GM10266 (cell line): ENCODE results near the gene ZNF217.
A peak's percentile ranks its signal among the peaks of the same experiment; 100 is the strongest.

Experiments used
- DNase-seq: peaks from one replicate; pipeline ENCODE4 v3.0.0; 2012; ENCODE audit errors: extremely low spot score
- CTCF ChIP-seq: IDR thresholded peaks from 2 replicates; pipeline ENCODE4 v1.5.1; 2012; ENCODE audit warnings: mild to moderate bottlenecking, low read depth; ENCODE audit not compliant: control insufficient read depth, insufficient read depth; ENCODE audit errors: missing control alignments

ZNF217 gene

GRCh38 chr20:53602661-53603060 is 9.0 kb upstream of the ZNF217 start:
- TF ChIP-seq CTCF = no peak
- no peak for DNase-seq

DNA sequence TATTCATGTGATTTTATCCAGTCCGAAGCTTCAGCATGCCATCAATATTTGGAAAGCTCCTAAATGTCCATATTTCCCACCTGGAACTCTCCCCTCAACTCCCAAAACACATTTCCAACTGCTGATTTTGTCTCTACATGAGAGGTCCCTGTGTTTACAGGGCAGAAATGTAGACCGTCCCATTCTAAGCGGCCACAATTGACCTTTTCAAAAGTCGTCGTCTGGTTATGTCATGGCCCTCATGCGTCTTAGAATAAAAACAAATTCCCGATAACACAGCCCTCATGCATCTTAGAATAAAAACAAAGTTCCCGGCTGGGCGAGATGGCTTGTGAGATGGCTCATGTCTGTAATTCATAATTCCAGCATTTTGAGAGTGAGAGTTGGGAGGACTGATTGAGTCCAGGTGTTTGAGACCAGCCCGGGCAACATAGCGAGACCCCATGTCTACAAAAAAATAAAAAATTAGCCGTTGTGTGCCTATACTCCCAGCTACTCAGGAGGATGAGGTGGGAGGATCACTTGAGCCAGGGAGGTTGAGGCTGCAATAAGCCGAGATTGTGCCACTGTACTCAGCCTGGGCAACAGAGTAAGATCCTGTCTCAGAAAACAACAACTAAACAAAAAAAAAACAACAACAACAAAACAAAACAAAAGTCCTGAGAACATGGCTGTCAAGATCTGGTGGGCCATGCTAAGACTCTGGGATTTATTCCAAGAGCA is 6.4 kb upstream of the ZNF217 start:
- no peak for TF ChIP-seq CTCF
- DNase-seq = no peak

- TF ChIP-seq CTCF = no peak
- DNase-seq = no peak
These were observed 5.7 kb upstream of the ZNF217 start for GRCh38 chr20:53599378-53599777.

DNA sequence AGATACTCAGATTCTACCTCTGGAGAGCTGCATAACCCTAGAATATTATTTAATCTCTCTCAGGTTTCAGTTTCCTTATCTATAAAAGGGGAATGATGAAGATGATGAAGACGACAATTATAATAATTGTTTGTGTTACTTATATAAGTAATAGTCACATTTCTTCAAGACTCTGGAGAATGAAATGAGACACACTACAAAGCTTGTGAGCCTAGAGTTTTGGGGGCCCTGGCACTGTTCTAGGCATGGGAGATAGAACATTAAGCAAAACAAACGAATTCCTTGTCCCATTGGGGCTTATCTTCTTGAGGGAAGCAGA is 5.4 kb upstream of the ZNF217 start:
- DNase-seq = no peak
- TF ChIP-seq CTCF = no peak

DNA sequence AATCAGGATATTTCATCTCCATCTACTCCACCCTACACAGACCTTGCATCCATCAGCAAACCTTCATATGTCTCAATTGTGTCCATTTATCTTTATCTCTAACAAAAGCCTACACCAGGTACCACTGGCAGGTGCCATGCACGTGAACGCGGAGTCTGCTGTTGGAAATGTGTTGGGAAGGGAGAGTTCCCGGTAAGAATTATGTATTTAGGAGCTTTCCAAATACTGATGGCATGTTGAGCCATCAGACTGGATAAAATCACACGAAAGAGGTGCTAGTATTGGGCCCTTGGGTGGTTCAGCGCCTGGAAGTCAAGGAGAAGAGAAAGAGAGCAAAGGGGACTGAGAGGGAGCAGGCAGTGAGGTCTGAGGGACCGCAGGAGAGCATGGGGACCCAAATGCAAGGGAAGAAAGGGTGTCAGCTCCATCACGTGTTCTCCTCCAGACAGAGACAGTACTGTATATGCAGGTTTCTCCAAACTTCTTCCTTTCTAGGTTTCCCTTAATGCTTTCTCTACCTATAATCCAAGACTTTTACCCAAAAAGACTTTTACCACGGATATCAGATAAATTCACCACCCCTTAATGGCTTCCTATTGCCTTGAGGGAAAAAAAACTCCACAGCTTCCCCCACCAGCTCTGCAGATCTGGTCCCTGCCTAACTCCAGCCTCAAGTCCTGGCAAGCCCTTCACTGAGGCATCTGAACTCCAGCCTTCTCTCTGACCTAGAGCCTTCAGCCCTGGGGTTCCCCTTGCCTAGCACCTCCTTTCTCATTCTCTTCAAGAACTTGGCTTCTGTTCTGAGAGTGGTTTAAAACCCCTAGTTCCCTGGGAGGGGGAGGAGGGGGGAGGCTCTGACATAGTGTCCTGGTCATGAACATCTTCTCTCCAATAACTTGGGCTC is 4.8 kb upstream of the ZNF217 start:
- peak; percentile 72 for DNase-seq
- TF ChIP-seq CTCF = no peak

DNA sequence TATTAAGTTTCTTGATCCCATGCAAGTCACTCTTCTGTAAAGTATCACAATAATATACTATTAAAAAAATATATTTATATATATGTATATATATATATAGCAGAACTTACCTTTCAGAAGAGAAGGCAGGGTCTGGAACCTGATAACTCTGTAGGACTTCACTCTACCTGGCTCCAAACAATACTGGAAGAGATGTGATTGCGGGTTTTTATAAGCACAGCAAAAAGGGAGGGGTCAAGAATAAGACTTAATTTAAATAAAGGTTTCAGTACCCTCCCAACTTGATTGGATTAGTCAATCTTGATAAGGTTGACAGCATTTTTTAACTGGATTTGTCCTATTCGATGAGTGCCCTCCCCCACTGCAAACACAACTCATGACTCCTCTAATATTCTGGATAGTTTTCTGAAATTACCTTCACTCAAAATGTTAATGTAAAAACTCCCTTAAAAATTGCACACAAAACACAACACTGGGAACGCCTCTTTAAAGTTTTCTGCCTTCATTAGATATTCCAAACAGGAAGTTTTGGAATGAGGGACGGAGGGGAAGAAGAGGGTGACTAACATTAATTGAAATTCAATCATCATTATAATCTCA is 4.0 kb upstream of the ZNF217 start:
- no peak for DNase-seq
- no peak for TF ChIP-seq CTCF
